ENCODE measurements around the gene DTYMK. TPM values are rescaled to one million over a fixed set of nuclear protein-coding genes. Genes with fewer than 3 reads are reported as not detected.

DTYMK gene
- polyA plus RNA-seq, 2 of the 4 experiments (the other 2 are of a cell fraction): 68.7 to 99.5 TPM

DNA sequence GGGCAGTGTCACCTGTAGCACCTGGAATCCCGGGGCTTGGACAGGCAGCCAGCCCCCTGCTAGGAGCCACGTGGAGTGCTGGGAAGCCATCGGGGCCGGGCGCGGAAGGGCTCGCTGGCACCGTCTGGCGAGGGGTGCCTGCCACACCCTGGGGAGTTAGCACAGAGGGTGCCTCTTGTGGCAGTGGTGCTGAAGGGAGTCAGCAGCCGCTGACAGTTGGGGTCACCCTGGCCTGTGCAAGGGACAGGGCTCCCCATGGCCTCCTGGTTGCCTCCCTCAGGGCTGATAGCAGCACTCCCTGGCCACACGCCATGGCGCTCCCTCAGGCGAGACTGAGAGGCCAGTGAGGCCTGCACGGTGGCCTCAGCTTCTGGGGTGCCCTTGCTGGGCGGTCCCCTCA, 33.9 kb upstream of the DTYMK start:
- FAIRE-seq (no peak), DNase-seq (ENCODE audit: low read depth in 1 of 2, low spot score in 1 of 2) (no peak), ATAC-seq (no peak)
- Histone ChIP-seq H3K4me1 (no peaks in the 10 kb centered on the region), H3K27ac (no peak overlapping the region), H3K4me2 (no peak overlapping the region), H3K4me3 (no peak overlapping the region), H3K9me3 (peaks cover 14% of the 10 kb centered on the region)
- 100% methylated on average over 1 of the region's 15 CpGs for WGBS (ENCODE audit: missing lambda C conversion rate)
- POLR2A ChIA-PET: no interaction called here
- CTCF ChIA-PET: no interaction called here
- no peak for TF ChIP-seq POLR2AphosphoS2 (conservative IDR thresholded peaks at IDR 0.05; ENCODE audit: low read length)
- TF ChIP-seq MYC (IDR thresholded peaks at IDR 0.05; ENCODE audit: borderline replicate concordance, low read length): no peak
- no peak for TF ChIP-seq POLR2A (IDR thresholded peaks at IDR 0.05; ENCODE audit: low read length)
- TF ChIP-seq, protein P1, sequence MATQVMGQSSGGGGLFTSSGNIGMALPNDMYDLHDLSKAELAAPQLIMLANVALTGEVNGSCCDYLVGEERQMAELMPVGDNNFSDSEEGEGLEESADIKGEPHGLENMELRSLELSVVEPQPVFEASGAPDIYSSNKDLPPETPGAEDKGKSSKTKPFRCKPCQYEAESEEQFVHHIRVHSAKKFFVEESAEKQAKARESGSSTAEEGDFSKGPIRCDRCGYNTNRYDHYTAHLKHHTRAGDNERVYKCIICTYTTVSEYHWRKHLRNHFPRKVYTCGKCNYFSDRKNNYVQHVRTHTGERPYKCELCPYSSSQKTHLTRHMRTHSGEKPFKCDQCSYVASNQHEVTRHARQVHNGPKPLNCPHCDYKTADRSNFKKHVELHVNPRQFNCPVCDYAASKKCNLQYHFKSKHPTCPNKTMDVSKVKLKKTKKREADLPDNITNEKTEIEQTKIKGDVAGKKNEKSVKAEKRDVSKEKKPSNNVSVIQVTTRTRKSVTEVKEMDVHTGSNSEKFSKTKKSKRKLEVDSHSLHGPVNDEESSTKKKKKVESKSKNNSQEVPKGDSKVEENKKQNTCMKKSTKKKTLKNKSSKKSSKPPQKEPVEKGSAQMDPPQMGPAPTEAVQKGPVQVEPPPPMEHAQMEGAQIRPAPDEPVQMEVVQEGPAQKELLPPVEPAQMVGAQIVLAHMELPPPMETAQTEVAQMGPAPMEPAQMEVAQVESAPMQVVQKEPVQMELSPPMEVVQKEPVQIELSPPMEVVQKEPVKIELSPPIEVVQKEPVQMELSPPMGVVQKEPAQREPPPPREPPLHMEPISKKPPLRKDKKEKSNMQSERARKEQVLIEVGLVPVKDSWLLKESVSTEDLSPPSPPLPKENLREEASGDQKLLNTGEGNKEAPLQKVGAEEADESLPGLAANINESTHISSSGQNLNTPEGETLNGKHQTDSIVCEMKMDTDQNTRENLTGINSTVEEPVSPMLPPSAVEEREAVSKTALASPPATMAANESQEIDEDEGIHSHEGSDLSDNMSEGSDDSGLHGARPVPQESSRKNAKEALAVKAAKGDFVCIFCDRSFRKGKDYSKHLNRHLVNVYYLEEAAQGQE (IDR thresholded peaks at IDR 0.05): no peak
- no peak for TF ChIP-seq CHD4 (IDR thresholded peaks at IDR 0.05; ENCODE audit: borderline replicate concordance)
- no peak for TF ChIP-seq HOXB5 (CRISPR knock-in tag; IDR thresholded peaks at IDR 0.05)
- TF ChIP-seq RAD21 (conservative IDR thresholded peaks at IDR 0.05 in 1 of 2, IDR thresholded peaks at IDR 0.05 in 1 of 2): no peak
- no peak for TF ChIP-seq RNF2 (IDR thresholded peaks at IDR 0.05; ENCODE audit: borderline replicate concordance, low read depth)
- no peak for TF ChIP-seq JUN (IDR thresholded peaks at IDR 0.05)
- no peak for TF ChIP-seq ESRRA (IDR thresholded peaks at IDR 0.05; ENCODE audit: borderline replicate concordance, low read length)
- no peak for TF ChIP-seq NR3C1 (IDR thresholded peaks at IDR 0.05)
- no peak for TF ChIP-seq ZNF302 (CRISPR knock-in tag; IDR thresholded peaks at IDR 0.05)
- no peak for TF ChIP-seq EHF (CRISPR knock-in tag; IDR thresholded peaks at IDR 0.05)
- TF ChIP-seq ZC3H11A (IDR thresholded peaks at IDR 0.05): no peak
- no peak for TF ChIP-seq HOXB13 (CRISPR knock-in tag; IDR thresholded peaks at IDR 0.05; ENCODE audit: low read depth)
- TF ChIP-seq SMC3 (IDR thresholded peaks at IDR 0.05): no peak
- TF ChIP-seq, protein P2, sequence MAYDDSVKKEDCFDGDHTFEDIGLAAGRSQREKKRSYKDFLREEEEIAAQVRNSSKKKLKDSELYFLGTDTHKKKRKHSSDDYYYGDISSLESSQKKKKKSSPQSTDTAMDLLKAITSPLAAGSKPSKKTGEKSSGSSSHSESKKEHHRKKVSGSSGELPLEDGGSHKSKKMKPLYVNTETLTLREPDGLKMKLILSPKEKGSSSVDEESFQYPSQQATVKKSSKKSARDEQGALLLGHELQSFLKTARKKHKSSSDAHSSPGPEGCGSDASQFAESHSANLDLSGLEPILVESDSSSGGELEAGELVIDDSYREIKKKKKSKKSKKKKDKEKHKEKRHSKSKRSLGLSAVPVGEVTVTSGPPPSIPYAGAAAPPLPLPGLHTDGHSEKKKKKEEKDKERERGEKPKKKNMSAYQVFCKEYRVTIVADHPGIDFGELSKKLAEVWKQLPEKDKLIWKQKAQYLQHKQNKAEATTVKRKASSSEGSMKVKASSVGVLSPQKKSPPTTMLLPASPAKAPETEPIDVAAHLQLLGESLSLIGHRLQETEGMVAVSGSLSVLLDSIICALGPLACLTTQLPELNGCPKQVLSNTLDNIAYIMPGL (CRISPR knock-in tag; IDR thresholded peaks at IDR 0.05; ENCODE audit: borderline replicate concordance): no peak

DNA sequence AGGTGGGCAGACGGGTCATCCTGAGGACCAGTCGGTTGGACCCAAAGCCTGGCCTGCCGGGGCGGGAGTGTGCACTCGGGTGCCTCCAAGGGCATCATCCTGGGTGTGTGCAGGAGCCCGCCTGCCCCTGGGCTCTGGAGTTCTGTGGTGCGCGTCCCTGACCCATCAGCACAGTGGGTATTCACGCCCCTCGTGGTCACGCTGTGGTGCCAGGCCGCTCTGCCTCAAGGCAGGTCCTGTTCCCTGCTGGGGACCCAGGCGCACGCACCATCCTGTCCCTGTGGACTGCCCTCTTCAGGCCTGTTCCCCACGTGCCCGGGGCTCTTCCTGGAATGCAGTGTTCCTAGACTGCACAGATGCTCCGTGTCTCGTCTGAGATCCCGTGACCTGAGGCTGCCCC, 33.5 kb upstream of the DTYMK start:
- WGBS (ENCODE audit: missing lambda C conversion rate): 97% methylated on average over 9 of the region's 19 CpGs
- Histone ChIP-seq H3K4me1 (no peaks in the 10 kb centered on the region), H3K9me3 (peaks cover 14% of the 10 kb centered on the region), H3K27ac (no peak overlapping the region), H3K4me2 (no peak overlapping the region), H3K4me3 (no peak overlapping the region)
- TF ChIP-seq, protein P3, sequence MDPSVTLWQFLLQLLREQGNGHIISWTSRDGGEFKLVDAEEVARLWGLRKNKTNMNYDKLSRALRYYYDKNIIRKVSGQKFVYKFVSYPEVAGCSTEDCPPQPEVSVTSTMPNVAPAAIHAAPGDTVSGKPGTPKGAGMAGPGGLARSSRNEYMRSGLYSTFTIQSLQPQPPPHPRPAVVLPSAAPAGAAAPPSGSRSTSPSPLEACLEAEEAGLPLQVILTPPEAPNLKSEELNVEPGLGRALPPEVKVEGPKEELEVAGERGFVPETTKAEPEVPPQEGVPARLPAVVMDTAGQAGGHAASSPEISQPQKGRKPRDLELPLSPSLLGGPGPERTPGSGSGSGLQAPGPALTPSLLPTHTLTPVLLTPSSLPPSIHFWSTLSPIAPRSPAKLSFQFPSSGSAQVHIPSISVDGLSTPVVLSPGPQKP (IDR thresholded peaks at IDR 0.05; ENCODE audit: low read depth, low read length): no peak
- no peak for TF ChIP-seq EHF (CRISPR knock-in tag; IDR thresholded peaks at IDR 0.05)
- no peak for TF ChIP-seq PHF8 (IDR thresholded peaks at IDR 0.05; ENCODE audit: borderline replicate concordance, low read depth)
- no peak for TF ChIP-seq RARB (CRISPR knock-in tag; IDR thresholded peaks at IDR 0.05)
- no peak for TF ChIP-seq ZC3H11A (IDR thresholded peaks at IDR 0.05)
- no peak for TF ChIP-seq CHD2 (IDR thresholded peaks at IDR 0.05; ENCODE audit: low read length, partially characterized antibody)
- no peak for TF ChIP-seq HOXA7 (CRISPR knock-in tag; IDR thresholded peaks at IDR 0.05)
- FAIRE-seq (no peak), ATAC-seq (peak in 1 of 2 experiments; percentile 15; a peak in 3 of 6 replicates), DNase-seq (ENCODE audit: low read depth in 1 of 2, low spot score in 1 of 2) (no peak)
- POLR2A ChIA-PET: no interaction called here
- CTCF ChIA-PET: interaction anchor here (0.6 to 2.0 kb wide), 3 partner anchors 17 to 170 kb away, joined by 3 to 7 read pairs (median 3); no protein-coding TSS in a partner anchor

All from A549 (cell line).